B cell (primary cell): ENCODE data around the gene RASGRP4. TPM values are rescaled to one million over a fixed set of nuclear protein-coding genes. Genes with fewer than 3 reads are reported as not detected.

Source experiments
- ATAC-seq: fragments of 200-7000 bp; cut with Tn5 transposase; one replicate; pipeline ENCODE4 v1.10.0; 2021; ENCODE audit warnings: low read depth, mild to moderate bottlenecking, moderate number of reproducible peaks, moderate library complexity
- CTCF ChIA-PET: fragments of 350-600 bp; sonication (Branson Sonifier 250); formaldehyde crosslinking; loops from one replicate; lab custom pipeline; 2021; ENCODE audit warnings: antibody characterized with exemption, inconsistent platforms; lab: Charles Lee
- POLR2A ChIA-PET: fragments of 350-600 bp; sonication (Branson Sonifier 250); formaldehyde crosslinking; loops from one replicate; lab custom pipeline; 2021; ENCODE audit warnings: antibody characterized with exemption; lab: Charles Lee
- DNase-seq: peaks from one replicate; pipeline ENCODE4 v3.0.0; 2013
- H2AFZ ChIP-seq: 2 replicates; pipeline ENCODE4 v1.6.1; 2012; ENCODE audit warnings: mild to moderate bottlenecking, low read depth, low read length; ENCODE audit not compliant: insufficient read depth, poor library complexity, severe bottlenecking
- H3K27ac ChIP-seq, 2 donors: 1 replicate in 1 of 2; 2 replicates in 1 of 2; pipeline ENCODE4 v1.5.1; 2012 to 2013; ENCODE audit warnings: low read length in 2 of 2, mild to moderate bottlenecking in 2 of 2, moderate library complexity in 1 of 2
- H3K27me3 ChIP-seq, 4 experiments: fragments of 200-600 bp in 1 of 4; sonication (generic) in 1 of 4; replicated peaks in 1 of 4; 1 replicate in 2 of 4; 2 replicates in 2 of 4; pipeline versions ENCODE4 v1.6.1 to v1.7.0; 2013 to 2016; ENCODE audit warnings: low read length in 3 of 4, mild to moderate bottlenecking in 2 of 4, mixed read lengths in 1 of 4, moderate library complexity in 1 of 4; ENCODE audit not compliant: insufficient read depth in 4 of 4, control insufficient read depth in 3 of 4; ENCODE audit errors: control extremely low read depth in 1 of 4
- H3K36me3 ChIP-seq, 2 experiments: replicated peaks in 1 of 2; 1 replicate in 1 of 2; 2 replicates in 1 of 2; pipeline versions ENCODE4 v1.6.1 to v1.7.1; 2013; ENCODE audit warnings: low read length in 1 of 2; ENCODE audit not compliant: insufficient read depth in 2 of 2, control insufficient read depth in 1 of 2; ENCODE audit errors: control extremely low read depth in 1 of 2, extremely low read depth in 1 of 2
- H3K4me1 ChIP-seq, 2 donors: fragments of 200-600 bp in 1 of 2; sonication (generic) in 1 of 2; 1 replicate in 1 of 2; 2 replicates in 1 of 2; pipeline versions ENCODE4 v1.5.1 to v1.6.1; 2013 to 2017; ENCODE audit warnings: low read length in 2 of 2; ENCODE audit not compliant: control insufficient read depth in 2 of 2, insufficient read depth in 2 of 2
- H3K4me2 ChIP-seq: replicated peaks from 2 replicates; pipeline ENCODE3; 2012; ENCODE audit warnings: mild to moderate bottlenecking, low read depth, low read length; ENCODE audit not compliant: poor library complexity, severe bottlenecking
- H3K4me3 ChIP-seq, 5 experiments: fragments of 200-600 bp in 1 of 5; sonication (generic) in 1 of 5; 1 replicate in 3 of 5; 2 replicates in 2 of 5; pipeline versions ENCODE4 v1.5.1 to v1.7.0; 2011 to 2016; ENCODE audit warnings: low read length in 4 of 5, mild to moderate bottlenecking in 4 of 5, low read depth in 2 of 5, control low read depth in 1 of 5, moderate library complexity in 1 of 5; ENCODE audit not compliant: insufficient read depth in 1 of 5; ENCODE audit errors: control extremely low read depth in 1 of 5, extremely low read depth in 1 of 5
- H3K79me2 ChIP-seq: fragments of 200-600 bp; sonication (generic); one replicate; pipeline ENCODE4 v1.6.0; 2016; ENCODE audit warnings: low read length; ENCODE audit not compliant: control insufficient read depth, insufficient read depth
- H3K9ac ChIP-seq: fragments of 200-600 bp; sonication (generic); 2 replicates; pipeline ENCODE4 v1.6.1; 2017; ENCODE audit warnings: mild to moderate bottlenecking, low read length, moderate library complexity
- H3K9me3 ChIP-seq, 3 donors: one replicate each; pipeline versions ENCODE4 v1.6.1 to v1.7.1; 2013; ENCODE audit warnings: low read length in 2 of 3; ENCODE audit not compliant: control insufficient read depth in 2 of 3, insufficient read depth in 1 of 3; ENCODE audit errors: control extremely low read depth in 1 of 3
- H4K20me1 ChIP-seq: 2 replicates; pipeline ENCODE4 v1.6.0; 2012; ENCODE audit warnings: mild to moderate bottlenecking, low read length; ENCODE audit not compliant: insufficient read depth, control insufficient read depth, poor library complexity, severe bottlenecking
- H3K27ac Mint-ChIP-seq: one replicate; pipeline ENCODE4 v1.8.0; 2021; ENCODE audit warnings: mixed read lengths
- H3K27me3 Mint-ChIP-seq: one replicate; pipeline ENCODE4 v1.8.0; 2021; ENCODE audit warnings: mixed read lengths
- H3K4me1 Mint-ChIP-seq: one replicate; pipeline ENCODE4 v1.8.0; 2021; ENCODE audit warnings: mixed read lengths
- H3K4me3 Mint-ChIP-seq: one replicate; pipeline ENCODE4 v1.8.0; 2021; ENCODE audit warnings: mixed read lengths
- H3K9me3 Mint-ChIP-seq: one replicate; pipeline ENCODE4 v1.8.0; 2022; ENCODE audit warnings: mixed read lengths; ENCODE audit not compliant: insufficient read depth
- CTCF ChIP-seq: fragments of 200-600 bp; IDR thresholded peaks from one replicate; pipeline ENCODE4 v1.8.0; 2022; ENCODE audit warnings: antibody characterized with exemption, mild to moderate bottlenecking
- EZH2 ChIP-seq: IDR thresholded peaks from 2 replicates; pipeline ENCODE4 v1.6.1; 2012; ENCODE audit warnings: borderline replicate concordance, low read depth, mild to moderate bottlenecking, moderate library complexity, low read length; ENCODE audit not compliant: insufficient read depth, poor library complexity, severe bottlenecking
- WGBS: methylation state at CpG from one replicate; pipeline ENCODE4 v1.1.5; 2013; ENCODE audit warnings: missing lambda C conversion rate; ENCODE audit not compliant: insufficient coverage; 5-methylcytosine and 5-hydroxymethylcytosine counted together
- intact Hi-C: fragments of 100-400 bp; cut with micrococcal nuclease; formaldehyde crosslinking; loops from one replicate; pipeline ENCODE4 v1.10.0; 2022
- polyA plus RNA-seq: library from polyadenylated mRNA; depleted of rRNA; stranded (reverse); fragments of >200 nt; gene quantifications from 2 replicates; pipeline ENCODE4 v1.2.3, GENCODE V29; 2012
- total RNA-seq, 2 donors: library from RNA; stranded (reverse); fragments of 120-200 nt in 1 of 2; gene quantifications; 1 replicate in 1 of 2; 2 replicates in 1 of 2; pipeline versions ENCODE4 v1.2.3 to v1.2.4, GENCODE V29; 2013 to 2022

The RASGRP4 gene
- total and polyA plus RNA-seq, 2 donors (not counting 1 experiment from before 2014, with no cell fraction given) = 0.20 to 0.98 TPM

- Histone ChIP-seq H3K4me1 (peaks cover 40% of the 10 kb centered on the region in 2 donors), H3K4me3 (no peak overlapping the region), H2AFZ (no peak overlapping the region), H3K79me2 (no peaks in the 10 kb centered on the region), H3K9me3 (peaks cover 0 to 21% (median 0%) of the 10 kb centered on the region in 3 donors), H3K27ac (no peak overlapping the region), H3K4me2 (no peak overlapping the region), H4K20me1 (peaks cover 11% of the 10 kb centered on the region), H3K9ac (no peak overlapping the region), H3K27me3 (peaks cover 0 to 54% (median 24%) of the 10 kb centered on the region in 4 experiments), H3K36me3 (no peaks in the 10 kb centered on the region)
- H3K4me3 Mint-ChIP-seq = no peak overlapping the region
- DNase-seq (peak; percentile 15), ATAC-seq (no peak)
- H3K27ac Mint-ChIP-seq = no peak overlapping the region
- ChIA-PET POLR2A (no interaction called here), CTCF (interaction anchor here (0.8 kb wide), 1 partner anchor 11 kb away, joined by 3 read pairs; the partner anchor contains the start of gene FAM98C)
- peaks cover 36% of the 10 kb centered on the region for H3K4me1 Mint-ChIP-seq
- no peaks in the 10 kb centered on the region for H3K9me3 Mint-ChIP-seq
- intact Hi-C loops = no loop called here
- peaks cover 45% of the 10 kb centered on the region for H3K27me3 Mint-ChIP-seq
- TF ChIP-seq EZH2 (no peak), CTCF (no peak)
- WGBS = 72% methylated on average over 3 of the region's 8 CpGs
These were observed 34.0 kb downstream of the RASGRP4 start for GRCh38 chr19:38391911-38392464.
